Germinal center (tissue), 1 donor: ENCODE results near the gene KRT75.

Experiments
- DNase-seq: peaks from one replicate; pipeline ENCODE4 v3.0.0; 2012; ENCODE audit warnings: mixed read lengths, low spot score

KRT75 gene

DNA sequence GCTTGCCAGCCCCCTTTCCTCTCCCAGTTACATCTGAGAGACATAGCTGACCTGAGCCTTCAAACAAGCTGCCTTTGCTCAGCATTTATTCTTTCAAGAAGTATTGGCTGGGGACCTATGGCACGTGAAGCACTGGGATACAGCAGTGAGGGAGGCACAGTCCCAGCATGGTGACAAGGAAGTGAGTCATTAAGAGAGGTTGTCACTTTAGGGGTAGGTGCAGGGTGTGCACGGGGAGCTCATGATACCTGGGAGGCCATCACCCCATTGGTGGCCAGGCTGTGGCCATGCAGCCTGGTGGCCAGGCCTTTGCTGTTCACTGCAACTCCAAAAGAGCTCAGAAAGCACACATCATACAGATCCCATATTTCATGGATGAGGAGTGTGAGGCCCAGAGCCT, 5.7 kb upstream of the KRT75 start:
- no peak for DNase-seq

DNA sequence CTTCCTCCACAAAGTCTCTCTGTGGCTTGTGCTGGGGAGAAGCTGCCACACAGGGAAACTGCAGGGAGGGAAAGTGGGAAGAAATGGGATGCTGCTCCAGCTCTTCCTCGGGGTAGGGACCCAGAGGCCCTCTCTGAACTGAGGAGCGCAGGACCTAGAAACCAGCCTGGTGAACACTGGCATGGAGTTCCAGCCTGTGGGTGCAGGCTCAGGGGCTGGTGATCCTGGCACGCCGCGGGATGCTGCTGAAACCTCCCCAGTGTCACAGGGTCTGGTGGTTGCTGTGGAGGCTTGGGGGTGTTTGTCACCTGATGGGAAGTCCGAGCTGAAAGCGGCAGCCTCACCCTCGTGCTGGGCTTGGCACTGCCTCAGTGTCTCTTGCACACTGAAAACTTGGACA, 5.2 kb upstream of the KRT75 start:
- no peak for DNase-seq

DNA sequence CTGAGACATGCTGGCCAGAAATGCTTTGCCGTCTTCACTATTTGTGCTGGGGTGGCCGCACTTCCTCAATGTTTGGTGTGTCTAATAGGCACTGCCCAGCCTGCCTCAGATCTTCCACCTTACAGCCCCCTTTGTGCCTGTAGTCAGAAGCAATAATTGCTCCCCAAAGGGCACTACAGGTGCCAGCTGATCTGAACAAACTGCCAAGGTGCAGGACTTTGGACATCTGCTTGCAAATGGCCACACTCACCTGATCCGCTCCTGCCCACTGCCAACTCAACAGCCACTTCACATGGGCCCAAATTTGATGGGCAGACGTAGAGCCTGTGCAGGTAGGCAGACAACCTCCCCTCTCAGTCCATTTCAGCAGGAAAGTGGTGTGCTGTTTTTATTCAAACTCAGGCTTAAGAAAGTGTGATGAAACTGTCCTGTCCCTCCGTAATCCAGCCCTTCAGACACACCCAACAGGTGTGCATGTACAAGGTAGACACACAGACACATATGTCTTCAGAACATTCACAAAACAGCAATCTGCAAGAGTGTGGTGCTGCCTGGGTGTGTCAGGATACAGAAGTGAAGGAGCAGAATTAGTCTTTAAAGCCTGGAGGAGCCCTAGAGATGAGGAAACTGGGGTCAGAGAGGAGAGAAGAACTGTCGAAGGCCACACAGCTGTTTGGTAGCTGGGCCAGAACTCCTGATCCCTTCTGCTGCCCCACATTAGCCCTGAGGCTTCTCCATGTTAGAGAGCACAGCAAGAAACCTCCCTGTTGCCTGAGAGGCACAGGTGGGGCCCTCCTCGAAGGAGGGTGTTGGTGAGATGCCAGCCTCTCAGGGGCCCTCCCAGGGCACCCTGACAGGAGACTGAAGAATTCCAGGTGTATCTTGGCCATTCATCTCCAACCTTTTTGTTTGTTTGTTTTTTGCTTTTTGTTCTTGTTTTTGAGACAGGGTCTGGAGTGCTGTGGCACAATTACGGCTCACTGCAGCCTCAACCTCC, 4.4 kb upstream of the KRT75 start:
- no peak for DNase-seq

DNA sequence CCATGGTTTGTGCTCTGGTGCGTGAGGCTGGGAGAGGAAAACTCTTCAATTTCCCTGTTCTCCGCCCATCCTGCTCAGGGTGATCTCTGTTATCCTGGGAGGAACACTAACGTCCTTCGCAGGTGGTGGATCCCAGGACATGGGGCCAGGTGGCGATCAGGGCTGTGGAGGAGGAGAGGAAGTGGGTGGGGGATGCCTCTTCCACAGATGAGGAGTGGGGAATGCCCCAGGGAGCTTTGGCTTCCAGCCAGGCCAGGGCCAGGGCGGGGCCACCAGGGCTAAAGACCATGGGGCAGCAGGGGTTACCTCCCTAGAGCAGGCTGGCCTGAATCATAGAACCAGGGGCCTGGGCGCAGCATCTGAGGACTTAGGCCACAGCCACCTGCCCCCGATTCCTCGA, 3.3 kb upstream of the KRT75 start:
- no peak for DNase-seq

DNA sequence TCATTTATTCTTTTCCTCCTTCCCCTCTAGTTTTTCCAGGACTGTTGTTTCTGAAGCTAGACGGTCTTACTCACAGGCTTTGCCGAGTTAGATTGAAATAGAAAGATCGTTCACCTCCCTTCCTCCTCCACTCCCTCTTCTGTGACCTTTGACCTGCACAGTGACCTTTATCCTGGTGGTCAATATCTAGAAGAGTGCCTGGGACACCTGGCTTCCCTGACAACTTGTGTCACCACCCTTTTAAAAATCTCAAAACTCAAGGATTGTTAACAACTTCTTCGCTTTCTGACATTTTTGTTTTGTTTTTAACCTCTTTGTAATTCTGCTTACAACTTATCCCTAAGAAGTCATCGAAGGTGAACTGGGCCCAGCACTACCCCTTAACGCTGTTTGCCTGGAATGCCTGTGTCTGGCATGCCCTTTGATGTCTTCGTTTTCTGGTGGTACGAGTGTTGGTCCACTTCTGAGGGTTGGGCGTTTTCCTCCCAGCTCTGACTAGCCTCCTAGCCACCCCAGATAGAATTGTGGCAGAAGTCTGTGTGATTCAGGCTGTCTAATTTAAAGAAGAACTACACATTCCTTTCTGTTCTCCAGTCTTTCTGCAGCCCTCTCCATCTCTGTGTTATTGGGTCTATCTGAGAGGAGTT, 2.8 kb upstream of the KRT75 start:
- DNase-seq: no peak

DNA sequence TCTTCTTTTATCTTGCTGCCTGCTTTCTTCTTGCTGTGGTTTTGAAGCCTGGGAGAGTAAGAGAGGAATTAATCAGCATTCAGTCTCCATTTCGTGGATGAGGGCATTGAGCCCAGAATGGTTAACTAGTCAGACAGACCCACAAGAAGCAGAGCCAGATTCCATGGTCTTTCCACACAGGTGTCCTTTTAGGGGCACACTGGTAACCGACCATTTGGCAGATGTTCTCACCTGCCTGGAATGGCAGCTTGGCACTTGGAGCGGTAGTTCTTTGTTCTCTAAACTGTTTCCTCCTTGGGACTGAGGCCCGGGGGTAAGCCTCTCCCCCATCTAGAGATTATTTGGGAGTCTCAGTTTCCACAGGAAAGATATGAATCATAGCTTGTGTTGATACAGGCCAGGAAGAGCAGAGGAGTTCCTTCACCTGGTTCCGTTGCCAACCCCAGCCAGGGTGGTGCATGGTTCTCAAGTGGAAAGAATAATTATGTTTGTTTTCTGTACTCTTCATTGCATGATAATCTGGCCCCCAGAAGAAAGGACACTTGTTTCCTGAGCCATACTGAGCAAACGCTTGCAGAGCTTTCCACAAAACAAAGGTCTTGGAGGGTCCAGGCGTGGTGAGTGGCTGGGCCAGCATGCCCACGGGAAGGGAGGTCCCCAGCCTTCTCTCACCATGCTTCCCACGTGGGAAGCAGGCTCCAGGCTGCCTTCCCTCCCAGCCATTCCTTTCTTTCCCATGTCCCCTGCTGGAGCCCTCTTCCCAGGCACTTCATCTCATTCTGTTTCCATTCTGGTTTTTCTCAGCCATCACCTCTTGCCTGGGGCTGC, 2.0 kb upstream of the KRT75 start:
- no peak for DNase-seq

DNA sequence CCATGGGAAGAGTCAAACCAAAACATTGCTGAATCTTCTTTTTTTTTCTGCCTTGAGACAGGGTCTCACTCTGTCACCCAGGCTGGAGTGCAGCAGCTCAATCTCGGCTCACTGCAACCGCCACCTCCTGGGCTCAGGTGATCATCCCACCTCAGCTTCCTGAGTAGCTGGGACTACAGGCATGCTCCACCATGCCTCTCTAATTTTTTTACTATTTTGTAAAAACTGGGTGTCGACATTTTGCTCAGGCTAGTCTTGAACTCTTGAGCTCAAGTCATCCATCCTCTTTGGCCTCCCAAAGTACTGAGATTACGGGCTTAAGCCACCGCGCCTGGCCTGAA, 1.5 kb upstream of the KRT75 start:
- no peak for DNase-seq

DNA sequence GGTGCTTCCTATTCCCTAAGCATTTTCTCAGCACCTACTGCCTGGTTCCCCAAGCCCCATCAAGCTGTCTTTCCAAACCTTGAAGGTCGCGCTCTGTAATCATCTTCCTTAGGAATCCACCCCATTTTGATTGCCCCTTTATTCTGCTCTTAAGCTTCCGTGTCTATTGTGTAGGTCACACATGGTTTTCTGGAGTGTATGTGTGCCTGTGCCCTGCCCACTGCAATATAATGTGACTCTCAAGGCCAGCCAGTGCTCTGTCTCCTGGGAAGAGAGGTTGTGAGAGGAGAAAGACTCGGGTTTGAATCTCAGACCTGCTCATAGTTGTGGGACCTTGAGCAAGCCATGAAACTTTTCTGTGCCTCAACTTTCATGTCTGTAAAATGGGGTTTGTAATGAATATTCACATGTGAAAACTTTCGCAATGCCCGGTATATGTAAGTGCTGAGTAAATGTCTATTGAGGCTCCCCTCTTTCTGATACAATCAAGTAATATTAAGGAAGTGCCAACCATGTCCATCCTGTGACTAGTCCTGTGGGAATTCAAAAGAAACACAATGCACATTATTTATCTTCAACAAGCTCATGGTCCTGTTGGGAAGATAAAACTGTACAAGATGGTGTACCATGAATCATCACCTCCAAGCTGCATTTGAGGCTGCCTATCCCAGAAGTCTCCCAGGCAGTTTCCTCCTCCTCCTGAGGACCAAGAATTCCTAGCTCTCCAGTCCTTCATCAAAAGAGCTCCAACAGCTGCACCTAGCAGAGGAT, 774 bp upstream of the KRT75 start:
- DNase-seq: no peak

DNA sequence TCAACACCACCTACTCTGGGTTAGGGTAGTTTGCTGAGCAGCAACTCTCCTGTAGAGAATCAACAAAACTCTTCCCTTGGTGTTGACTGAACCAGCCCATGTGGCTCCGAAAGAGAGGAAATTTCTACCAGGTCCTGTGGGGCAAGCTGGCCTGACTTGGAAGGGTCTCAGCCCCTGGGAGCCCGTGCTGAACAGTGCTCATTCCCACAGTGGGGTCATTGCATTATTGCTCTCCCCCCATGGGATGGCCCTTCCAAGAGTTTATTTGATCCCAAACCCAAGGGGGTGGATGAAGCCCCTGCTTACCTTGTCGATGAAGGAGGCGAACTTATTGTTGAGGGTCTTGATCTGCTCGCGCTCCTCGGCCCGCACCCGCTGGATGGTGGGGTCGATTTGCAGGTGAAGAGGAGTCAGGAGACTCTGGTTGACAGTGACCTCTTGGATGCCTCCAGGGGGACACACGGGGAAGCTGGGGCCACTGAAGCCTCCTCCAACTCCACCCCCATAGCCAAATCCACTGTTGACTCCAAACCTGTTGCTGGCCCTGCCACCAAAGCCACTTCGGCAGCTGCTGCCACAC, 580 bp downstream of the KRT75 start:
- no peak for DNase-seq

DNA sequence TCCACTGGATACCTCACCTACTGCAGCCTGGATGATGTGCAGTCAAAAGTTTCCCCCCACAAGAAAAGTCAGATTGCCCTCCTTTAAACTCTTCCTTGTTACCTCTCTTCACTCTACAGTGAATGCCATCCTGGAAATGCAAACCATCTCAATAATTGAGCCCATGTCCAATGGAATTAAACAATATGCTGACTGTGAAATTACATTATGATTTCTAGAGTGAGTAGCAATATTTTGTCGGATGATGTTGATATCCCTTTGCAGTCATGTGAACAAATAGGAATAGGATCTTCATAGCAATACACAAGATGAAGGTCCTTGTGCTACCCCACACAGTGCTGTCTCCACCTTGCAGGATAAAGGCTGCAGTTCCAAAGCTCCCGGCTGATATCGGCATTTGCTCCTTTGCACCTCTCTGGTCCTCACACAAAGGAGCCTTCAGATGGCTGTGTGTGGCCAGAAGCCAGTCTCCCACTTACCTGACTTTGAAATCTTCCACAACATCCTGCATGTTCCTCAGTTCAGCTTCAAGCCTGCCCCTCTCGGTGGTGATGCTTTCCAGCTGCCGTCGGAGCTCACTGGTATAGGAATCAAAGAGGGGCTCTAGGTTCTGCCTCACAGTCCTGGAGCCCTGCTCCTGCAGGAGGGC, 1.5 kb downstream of the KRT75 start:
- no peak for DNase-seq

DNA sequence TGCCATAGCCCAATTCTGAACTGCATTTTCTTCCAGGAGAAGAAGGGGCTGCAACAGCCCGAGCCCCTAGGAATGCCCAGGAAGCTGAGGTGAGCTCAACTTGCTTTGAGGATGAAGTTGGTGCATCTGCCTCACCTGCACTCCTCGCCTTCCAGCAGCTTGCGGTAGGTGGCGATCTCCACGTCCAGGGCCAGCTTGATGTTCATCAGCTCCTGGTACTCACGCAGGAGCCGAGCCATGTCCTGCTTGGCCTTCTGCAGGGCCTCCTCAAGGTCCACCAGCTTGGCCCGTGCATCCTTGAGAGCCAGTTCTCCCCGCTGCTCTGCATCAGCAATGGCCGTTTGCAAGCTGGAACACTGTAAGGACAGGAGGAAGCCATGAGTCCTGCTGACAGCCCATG, 6.0 kb downstream of the KRT75 start:
- no peak for DNase-seq

DNA sequence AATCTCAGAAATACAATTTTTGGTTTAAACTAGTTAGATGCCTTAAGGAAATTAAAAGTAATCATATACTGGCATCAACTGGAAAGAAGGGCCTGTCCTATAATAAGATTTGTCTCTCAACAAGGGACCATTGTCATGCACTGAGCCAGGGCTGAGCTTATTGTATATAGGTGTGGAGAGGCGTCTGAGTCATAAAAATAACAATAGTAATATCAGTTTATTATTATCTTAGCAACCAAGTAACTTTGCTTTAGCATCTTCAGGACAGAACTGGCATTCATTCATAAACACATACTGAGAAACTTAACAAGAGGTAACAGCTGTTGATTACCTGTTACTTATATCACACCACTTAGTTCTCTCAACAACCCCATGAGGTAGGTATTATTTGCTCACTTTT, 7.1 kb downstream of the KRT75 start:
- DNase-seq: no peak

DNA sequence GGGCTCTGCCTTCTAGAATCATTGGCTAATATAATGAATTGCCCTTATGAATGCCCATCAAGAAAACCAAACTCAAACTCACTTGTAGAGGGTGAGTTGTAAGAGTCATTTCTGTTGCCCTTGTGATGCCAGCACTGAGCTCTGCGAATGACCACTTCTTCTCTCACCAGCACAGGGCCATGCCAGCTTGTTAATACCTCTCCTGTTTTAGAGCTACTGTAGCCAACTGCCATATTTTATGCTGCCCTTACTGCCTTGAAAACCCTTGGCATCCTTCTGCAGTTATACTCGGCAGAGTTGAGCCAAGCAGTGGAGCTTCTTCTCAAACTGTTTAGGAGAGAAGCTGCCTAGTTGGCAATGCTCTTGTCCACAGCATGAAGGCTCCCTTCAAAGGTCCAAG, 8.1 kb downstream of the KRT75 start:
- no peak for DNase-seq

DNA sequence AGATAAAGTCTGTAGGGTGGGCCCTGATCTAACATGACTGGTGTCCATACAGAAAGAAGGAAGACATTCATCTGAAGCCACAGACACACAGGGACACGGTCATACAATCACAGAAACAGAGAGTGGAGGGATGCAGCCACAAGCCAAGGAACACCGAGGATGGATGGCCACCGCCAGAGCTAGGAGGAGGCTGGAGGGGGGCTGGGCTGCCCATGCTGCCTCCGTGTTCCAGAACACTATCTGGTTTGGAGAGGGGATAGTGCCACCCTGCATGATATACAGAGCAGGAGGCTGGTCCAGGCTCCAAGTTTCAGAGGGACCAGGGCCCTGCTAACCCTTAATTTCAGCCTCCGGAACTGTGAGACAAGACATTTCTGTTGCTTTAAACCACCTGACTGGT, 8.7 kb downstream of the KRT75 start:
- DNase-seq: no peak

DNA sequence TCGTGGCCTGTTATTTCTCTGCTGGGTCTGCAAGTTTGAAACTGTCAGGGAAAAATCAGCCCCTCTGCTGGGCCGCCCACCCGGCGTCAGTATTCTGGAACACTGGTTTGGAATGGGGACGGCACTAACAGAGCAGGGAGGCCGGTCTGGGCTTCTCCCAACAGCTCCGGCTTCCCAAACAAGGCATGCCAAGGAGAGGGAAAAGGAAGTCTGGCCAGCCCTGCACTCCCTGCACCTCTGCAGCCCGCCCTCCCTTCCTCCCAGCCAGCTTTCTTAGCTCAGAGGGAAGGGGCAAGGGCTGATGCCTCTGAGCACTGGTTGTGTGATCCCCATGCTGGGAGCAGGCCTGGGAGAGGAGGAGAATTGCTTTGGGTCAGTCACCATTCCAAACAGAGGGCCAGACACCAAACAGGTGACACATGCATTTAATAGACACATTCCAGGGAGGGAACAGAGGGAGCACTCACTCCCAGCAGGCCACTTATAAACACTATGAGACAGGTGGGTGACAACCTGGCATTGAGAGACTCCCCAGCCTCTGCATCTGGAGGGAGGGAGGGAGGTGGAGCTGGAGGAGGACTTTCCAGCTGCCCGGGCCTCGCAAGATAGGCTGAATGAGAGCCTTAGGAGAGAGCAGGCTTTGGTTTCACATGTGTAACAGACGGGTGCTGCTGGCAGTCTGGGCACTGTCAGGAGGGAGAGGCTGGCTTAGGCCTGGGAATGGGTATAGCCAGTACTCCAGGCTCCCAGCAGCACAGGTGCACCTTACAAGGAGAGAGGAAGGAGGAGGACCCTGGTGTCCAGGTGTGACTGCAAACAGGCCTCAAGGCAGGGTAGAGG, 10.3 kb downstream of the KRT75 start:
- DNase-seq: no peak

DNA sequence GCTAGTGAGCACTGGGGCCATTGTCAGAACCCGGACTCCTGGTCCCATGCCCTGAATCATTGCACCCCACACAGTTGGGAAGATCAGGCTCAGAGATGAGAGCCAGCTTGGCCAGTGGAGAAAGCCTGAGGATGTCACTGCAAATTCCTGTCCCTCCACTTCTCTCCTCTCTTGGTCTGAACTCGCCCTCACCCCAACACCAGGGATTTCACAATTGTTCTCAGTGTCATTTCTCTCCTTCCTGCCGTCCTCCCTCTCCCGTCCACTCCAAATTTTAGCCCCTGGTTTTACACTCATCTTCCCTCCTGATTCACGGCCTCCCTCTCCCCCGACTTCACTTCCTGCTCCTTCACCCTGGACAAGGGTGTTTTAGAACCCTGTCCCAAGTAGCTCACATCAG, 11.1 kb downstream of the KRT75 start:
- DNase-seq: no peak

DNA sequence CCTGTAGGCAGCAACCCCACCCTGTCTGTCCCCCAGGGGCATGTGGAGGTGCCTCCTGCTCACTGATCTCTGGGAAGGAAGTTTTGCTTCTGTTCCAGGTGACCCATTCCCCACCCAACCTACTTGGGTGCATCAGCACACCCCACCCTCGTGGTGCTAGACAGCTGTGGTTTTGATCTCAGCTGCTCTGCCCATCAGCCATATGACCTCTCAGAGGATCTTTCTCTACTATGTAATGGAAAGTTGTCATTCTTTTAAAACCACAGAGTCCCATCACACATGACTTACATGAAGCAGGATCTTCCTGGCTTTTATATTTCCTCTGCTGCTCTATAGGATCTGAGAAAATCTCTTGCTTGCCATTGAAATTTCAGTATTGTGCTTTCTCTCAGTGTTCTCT, 14.5 kb downstream of the KRT75 start:
- no peak for DNase-seq

DNA sequence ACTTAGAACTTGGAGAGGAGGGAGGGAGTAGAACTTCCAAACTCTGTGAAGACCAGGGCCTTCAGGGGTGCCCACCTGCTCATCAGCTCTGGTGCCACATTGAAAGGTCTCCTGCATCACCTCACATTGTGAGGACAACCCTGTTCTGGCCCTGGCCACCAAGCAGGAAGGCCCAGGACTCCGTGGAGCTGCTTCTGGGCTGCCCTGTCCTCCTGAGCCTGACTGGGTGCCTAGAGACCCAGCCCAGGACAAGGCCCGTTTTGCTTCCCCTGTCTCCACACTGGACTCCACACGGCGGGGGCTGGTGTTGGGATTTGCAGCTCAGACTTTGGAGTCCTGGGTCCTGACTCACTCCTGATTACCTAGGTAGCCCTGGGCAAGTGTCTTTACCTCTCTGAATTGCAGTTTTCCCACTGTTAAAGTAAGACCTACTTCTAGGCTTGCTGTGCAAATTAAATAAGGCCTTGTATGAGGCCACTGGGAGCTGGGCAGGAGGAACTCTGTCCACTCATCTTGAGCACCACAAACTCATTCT, 15.5 kb downstream of the KRT75 start:
- DNase-seq: no peak

DNA sequence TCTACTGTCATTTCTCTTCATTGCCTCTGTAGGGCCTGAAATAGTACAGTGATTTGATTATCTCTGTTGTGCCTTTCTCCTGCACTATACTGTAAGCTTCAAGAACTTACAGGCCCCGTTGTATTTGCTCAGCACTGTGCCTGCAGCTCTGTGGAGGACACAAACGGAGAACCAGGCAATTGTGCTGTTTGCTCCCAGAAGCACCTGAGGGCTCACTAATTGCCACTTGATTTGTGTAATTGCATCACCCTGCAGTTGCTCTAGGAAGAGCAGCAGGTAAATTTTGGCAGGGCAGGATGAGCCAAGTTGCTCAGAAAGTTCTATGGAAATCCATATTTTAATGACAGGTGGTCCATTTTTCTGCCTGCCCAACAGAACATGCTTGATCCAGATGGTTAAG, 16.4 kb downstream of the KRT75 start:
- DNase-seq: no peak

DNA sequence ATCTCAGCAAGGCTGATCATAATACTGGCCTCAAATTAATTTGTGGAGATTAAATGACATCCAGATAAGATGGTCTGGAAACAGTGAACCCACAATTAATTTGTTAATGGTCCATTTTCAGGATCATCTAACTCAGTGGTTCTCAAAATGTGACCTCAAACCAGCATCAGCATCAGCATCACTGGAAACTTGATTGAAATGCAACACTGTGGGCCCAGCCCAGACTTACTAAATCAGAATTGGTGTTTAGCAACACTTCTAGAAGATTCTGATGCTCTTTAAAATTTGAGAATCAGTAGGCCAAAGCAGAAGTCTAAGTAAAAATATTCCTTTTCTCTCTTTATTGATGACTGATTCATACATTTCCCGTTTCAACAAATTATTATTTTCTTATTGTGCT, 17.4 kb downstream of the KRT75 start:
- no peak for DNase-seq
